CD1c-positive myeloid dendritic cell (primary cell): Measurements from ENCODE around the gene NRCAM.

Experiments used
- DNase-seq: peaks from one replicate; pipeline ENCODE4 v3.0.0-alpha.2; 2016; ENCODE audit errors: extremely low spot score

Gene NRCAM

DNA sequence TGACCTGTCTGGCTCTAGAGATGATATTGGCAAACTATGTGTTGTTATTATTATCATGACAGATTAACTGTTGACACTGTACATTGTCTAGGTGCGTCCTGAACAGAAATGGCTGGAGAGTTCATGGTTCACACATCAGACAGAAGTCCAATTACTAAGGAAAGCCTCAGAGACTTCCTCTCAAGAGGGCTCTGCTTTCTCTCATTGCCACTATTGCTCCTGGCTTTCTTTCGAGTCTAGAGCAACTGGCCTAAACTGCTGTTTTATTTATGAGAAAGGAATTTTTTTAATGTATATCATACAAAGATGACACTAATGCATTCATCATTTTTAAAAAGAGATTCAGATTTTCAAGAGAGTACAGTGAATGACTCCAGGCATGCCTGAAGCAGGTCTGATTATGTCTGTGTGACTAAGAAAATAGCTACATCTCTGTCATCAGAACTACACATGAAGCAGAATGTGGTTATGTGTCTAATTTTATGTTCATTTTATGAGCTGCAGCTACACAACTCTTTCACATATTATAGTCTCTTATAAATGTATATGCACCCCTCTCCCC, 30.4 kb downstream of the NRCAM start:
- DNase-seq: no peak

DNA sequence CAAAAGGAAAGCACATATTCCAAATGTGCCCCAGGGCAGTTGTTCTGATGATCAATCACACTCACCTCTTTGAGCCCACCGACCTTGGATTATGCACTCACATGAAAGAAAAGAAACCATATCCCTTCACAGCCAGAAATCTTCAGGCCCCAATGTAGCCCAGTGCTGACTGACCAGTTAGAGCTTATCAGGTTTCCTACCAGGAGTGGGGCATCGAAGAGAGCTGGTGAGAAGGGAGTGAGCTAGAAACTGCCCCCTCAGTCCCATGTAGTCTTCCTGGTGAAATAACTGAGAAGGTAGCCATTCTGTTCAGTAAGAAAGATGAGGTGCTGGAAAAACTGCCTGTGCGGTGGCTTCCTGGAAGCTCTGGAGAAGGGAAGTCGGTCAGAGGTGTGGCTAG, 32.2 kb downstream of the NRCAM start:
- no peak for DNase-seq

- no peak for DNase-seq
Measured at GRCh38 chr7:108423089-108423989, 32.9 kb downstream of the NRCAM start.

- no peak for DNase-seq
Measured at GRCh38 chr7:108421720-108422331, 34.4 kb downstream of the NRCAM start.

DNA sequence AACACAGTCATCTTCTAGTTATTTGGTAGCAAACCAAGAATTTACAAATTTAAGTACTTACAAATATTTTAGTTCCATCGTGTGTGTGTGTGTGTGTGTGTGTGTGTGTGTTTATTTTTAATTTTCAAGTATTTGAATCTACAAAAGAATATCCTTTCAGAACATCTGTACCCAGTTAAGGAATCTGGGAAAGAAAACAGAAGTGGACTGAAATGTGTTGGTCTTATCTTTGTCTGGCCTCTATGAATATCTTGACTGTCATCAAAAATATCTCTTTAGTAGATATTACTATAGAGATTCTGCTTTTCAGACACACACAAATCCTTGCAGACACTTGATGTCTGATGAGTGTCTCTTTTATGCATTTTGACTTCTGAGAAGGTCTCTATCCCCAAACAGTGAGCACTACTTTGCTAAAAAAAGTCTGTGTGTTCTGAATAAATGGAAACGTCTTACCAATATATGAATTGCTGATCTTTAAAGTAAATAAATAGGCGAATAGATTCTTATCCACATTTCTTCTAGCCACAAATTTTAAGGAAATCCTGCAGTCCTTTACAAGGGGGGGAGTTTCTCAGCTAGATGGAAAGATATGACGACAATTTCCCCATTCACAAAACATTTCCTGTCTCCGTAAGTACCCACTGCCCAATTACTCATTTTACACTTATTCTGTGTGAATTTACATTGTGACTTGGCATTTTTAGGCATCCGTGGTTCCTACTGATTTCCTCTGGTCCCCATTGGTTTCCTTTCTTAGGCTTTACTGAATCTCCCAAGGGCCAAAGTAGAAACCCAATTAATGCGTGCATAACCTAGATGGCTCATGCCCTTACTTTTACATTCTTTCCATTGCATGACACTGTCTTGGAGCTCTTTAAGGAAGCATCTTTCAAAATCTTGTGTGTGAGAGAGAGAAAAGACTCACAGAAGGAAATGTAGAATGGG, 36.0 kb downstream of the NRCAM start:
- DNase-seq: peak; percentile 6

- no peak for DNase-seq
Measured at GRCh38 chr7:108418946-108419345, 37.3 kb downstream of the NRCAM start.

GRCh38 chr7:108417926-108418325, 38.3 kb downstream of the NRCAM start:
- DNase-seq: no peak

DNA sequence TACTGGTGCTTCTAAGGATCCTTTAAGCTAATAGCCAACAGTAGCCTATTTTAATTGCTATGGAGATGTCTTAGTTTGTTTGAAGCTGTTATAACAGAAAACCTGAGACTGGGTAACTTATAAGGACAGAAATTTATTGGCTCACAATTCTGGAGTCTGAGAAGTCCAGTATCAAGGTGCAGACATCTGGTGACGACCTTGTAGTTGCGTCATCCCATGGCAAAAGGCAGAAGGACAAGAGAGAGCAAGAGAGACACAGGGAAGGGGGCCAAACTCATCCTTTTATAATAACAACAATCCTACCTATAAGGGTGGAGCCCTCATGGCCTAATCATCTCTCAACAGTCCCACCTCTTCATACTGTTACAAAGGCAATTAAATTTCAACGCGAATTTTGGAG, 39.1 kb downstream of the NRCAM start:
- DNase-seq: no peak

DNA sequence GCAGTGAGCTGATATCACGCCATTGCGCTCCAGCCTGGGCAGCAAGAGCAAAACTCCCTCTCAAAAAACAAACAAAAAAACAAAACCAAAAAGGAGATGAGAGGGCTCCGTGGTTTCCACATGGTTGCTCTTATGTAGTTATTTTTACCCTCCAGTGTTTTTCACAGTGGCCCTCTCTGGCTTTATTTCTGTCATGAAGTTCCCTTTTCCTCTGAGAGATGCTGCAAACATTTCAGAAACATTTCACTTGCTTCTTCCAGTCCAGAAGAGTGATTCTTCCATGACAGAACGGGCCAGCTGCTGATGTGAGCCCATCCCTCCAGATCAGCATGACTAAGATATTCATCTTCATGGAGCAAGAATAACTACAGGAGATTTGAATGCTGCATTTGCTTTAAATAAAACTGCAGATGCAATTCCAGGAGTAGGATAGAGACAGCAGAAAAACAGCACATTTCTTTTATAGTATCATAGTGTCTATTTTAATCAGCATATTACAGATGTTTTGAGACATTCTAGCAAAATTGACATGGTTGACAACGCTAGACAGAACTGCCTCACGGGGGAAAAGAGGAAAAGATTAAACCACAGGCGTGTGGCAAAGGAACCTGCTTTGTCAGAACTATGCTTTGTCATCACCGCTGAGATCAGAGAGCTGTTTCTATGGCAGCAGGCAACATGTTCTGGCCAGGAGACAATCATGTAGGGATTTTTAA, 40.3 kb downstream of the NRCAM start:
- DNase-seq: peak; percentile 42

DNA sequence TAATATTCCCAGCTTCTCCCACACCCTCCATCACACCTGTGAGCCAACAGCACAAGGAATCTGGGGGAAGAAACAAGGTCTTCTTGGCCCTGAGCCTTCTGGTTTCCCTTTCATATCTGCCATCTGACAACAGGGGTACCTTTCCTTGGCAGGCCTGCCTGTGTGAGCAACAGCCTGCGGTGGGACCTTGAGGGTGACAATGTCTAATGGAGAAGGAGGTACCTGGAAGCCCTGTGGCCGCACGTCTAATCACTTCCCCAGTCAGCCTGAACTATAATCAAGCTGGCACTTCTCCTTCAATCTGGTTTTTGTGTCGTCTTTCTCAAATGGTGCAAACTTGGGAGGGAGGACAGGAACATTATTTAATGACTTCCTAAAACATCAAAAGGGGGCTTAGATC, 41.2 kb downstream of the NRCAM start:
- no peak for DNase-seq

GRCh38 chr7:108413782-108414492, 42.3 kb downstream of the NRCAM start:
- no peak for DNase-seq

GRCh38 chr7:108413337-108413736, 42.9 kb downstream of the NRCAM start:
- DNase-seq: no peak

GRCh38 chr7:108409146-108409545, 47.1 kb downstream of the NRCAM start:
- no peak for DNase-seq

GRCh38 chr7:108408296-108408991, 47.8 kb downstream of the NRCAM start:
- DNase-seq: no peak

GRCh38 chr7:108407676-108408075, 48.6 kb downstream of the NRCAM start:
- no peak for DNase-seq

GRCh38 chr7:108406222-108406890, 49.9 kb downstream of the NRCAM start:
- no peak for DNase-seq

GRCh38 chr7:108404509-108405420, 51.5 kb downstream of the NRCAM start:
- DNase-seq: no peak

GRCh38 chr7:108403597-108404217, 52.5 kb downstream of the NRCAM start:
- no peak for DNase-seq
